T-helper 1 cell treated with Interleukin-12 subunit alpha and Interleukin-12 subunit beta and Interleukin-4 antibody, amounts not matched to agents 30 μg/mL and 1 μg/mL, for 36 hours (primary cell): ENCODE results near the gene CFAP251.

Experiments used
- H3K27ac Mint-ChIP-seq: one replicate; pipeline ENCODE4 v1.8.0; 2021; ENCODE audit warnings: mild to moderate bottlenecking, mixed read lengths
- H3K27me3 Mint-ChIP-seq: one replicate; pipeline ENCODE4 v1.8.0; 2021; ENCODE audit warnings: low read depth, mixed read lengths
- H3K36me3 Mint-ChIP-seq: one replicate; pipeline ENCODE4 v1.8.0; 2021; ENCODE audit warnings: low read depth, mixed read lengths
- H3K4me1 Mint-ChIP-seq: one replicate; pipeline ENCODE4 v1.8.0; 2021; ENCODE audit warnings: low read depth, mixed read lengths
- H3K4me3 Mint-ChIP-seq: one replicate; pipeline ENCODE4 v1.8.0; 2021; ENCODE audit warnings: mild to moderate bottlenecking, moderate library complexity, mixed read lengths
- H3K9me3 Mint-ChIP-seq: one replicate; pipeline ENCODE4 v1.8.0; 2021; ENCODE audit warnings: mixed read lengths

The CFAP251 gene

GRCh38 chr12:121892673-121893561 is 25.5 kb upstream of the CFAP251 start:
- H3K4me1 Mint-ChIP-seq = peaks cover 36% of the 10 kb centered on the region

GRCh38 chr12:121893961-121894460 is 24.4 kb upstream of the CFAP251 start:
- peak overlapping the region; percentile 74 for H3K27ac Mint-ChIP-seq
- peaks cover 33% of the 10 kb centered on the region for H3K4me1 Mint-ChIP-seq
- peak overlapping the region; percentile 34 for H3K4me3 Mint-ChIP-seq
- no peaks in the 10 kb centered on the region for H3K9me3 Mint-ChIP-seq
- H3K36me3 Mint-ChIP-seq = peaks cover 23% of the 10 kb centered on the region
- H3K27me3 Mint-ChIP-seq = no peaks in the 10 kb centered on the region

More at GRCh38 chr12:121892673-121893561, 25.5 kb upstream of the CFAP251 start:
- H3K36me3 Mint-ChIP-seq = peaks cover 23% of the 10 kb centered on the region
- H3K27ac Mint-ChIP-seq = no peak overlapping the region
- H3K9me3 Mint-ChIP-seq = no peaks in the 10 kb centered on the region
- H3K27me3 Mint-ChIP-seq = no peaks in the 10 kb centered on the region
- H3K4me3 Mint-ChIP-seq = no peak overlapping the region

GRCh38 chr12:121894633-121895032 is 23.8 kb upstream of the CFAP251 start:
- H3K27ac Mint-ChIP-seq = peak overlapping the region; percentile 64
- H3K9me3 Mint-ChIP-seq = no peaks in the 10 kb centered on the region
- no peak overlapping the region for H3K4me3 Mint-ChIP-seq
- H3K36me3 Mint-ChIP-seq = peaks cover 21% of the 10 kb centered on the region
- no peaks in the 10 kb centered on the region for H3K27me3 Mint-ChIP-seq
- peaks cover 29% of the 10 kb centered on the region for H3K4me1 Mint-ChIP-seq

- Mint-ChIP-seq H3K27ac (no peak overlapping the region), H3K27me3 (no peaks in the 10 kb centered on the region), H3K4me3 (no peak overlapping the region), H3K36me3 (peaks cover 36% of the 10 kb centered on the region), H3K4me1 (peaks cover 16% of the 10 kb centered on the region), H3K9me3 (no peaks in the 10 kb centered on the region)
These were observed 20.1 kb upstream of the CFAP251 start for GRCh38 chr12:121898287-121898686.

GRCh38 chr12:121899590-121899989 is 18.8 kb upstream of the CFAP251 start:
- peaks cover 32% of the 10 kb centered on the region for H3K36me3 Mint-ChIP-seq
- H3K27ac Mint-ChIP-seq = no peak overlapping the region
- no peaks in the 10 kb centered on the region for H3K27me3 Mint-ChIP-seq
- no peaks in the 10 kb centered on the region for H3K9me3 Mint-ChIP-seq
- H3K4me1 Mint-ChIP-seq = peaks cover 6% of the 10 kb centered on the region
- no peak overlapping the region for H3K4me3 Mint-ChIP-seq

- no peaks in the 10 kb centered on the region for H3K9me3 Mint-ChIP-seq
These were observed 15.2 kb upstream of the CFAP251 start for GRCh38 chr12:121903202-121903601.

GRCh38 chr12:121905746-121906145 is 12.6 kb upstream of the CFAP251 start:
- H3K27ac Mint-ChIP-seq = no peak overlapping the region
- H3K9me3 Mint-ChIP-seq = no peaks in the 10 kb centered on the region
- no peaks in the 10 kb centered on the region for H3K27me3 Mint-ChIP-seq
- peaks cover 43% of the 10 kb centered on the region for H3K36me3 Mint-ChIP-seq
- H3K4me1 Mint-ChIP-seq = peaks cover 7% of the 10 kb centered on the region
- no peak overlapping the region for H3K4me3 Mint-ChIP-seq

More at GRCh38 chr12:121903202-121903601, 15.2 kb upstream of the CFAP251 start:
- Mint-ChIP-seq H3K36me3 (peaks cover 33% of the 10 kb centered on the region), H3K27me3 (no peaks in the 10 kb centered on the region), H3K4me1 (peaks cover 1% of the 10 kb centered on the region), H3K4me3 (no peak overlapping the region), H3K27ac (no peak overlapping the region)

GRCh38 chr12:121908702-121909101 is 9.7 kb upstream of the CFAP251 start:
- H3K36me3 Mint-ChIP-seq = peaks cover 37% of the 10 kb centered on the region
- H3K27me3 Mint-ChIP-seq = no peaks in the 10 kb centered on the region
- H3K27ac Mint-ChIP-seq = peak overlapping the region; percentile 66
- peaks cover 9% of the 10 kb centered on the region for H3K4me1 Mint-ChIP-seq
- H3K9me3 Mint-ChIP-seq = no peaks in the 10 kb centered on the region
- no peak overlapping the region for H3K4me3 Mint-ChIP-seq

- Mint-ChIP-seq H3K4me3 (no peak overlapping the region), H3K4me1 (peaks cover 11% of the 10 kb centered on the region), H3K27me3 (no peaks in the 10 kb centered on the region), H3K27ac (no peak overlapping the region), H3K36me3 (peaks cover 30% of the 10 kb centered on the region), H3K9me3 (no peaks in the 10 kb centered on the region)
These were observed 6.4 kb upstream of the CFAP251 start for GRCh38 chr12:121911824-121912585.

GRCh38 chr12:121915841-121916321 is 2.5 kb upstream of the CFAP251 start:
- Mint-ChIP-seq H3K36me3 (peaks cover 19% of the 10 kb centered on the region), H3K27ac (no peak overlapping the region), H3K9me3 (no peaks in the 10 kb centered on the region), H3K4me3 (no peak overlapping the region), H3K27me3 (no peaks in the 10 kb centered on the region), H3K4me1 (peaks cover 20% of the 10 kb centered on the region)

- peak overlapping the region; percentile 11 for H3K27ac Mint-ChIP-seq
- peaks cover 3% of the 10 kb centered on the region for H3K27me3 Mint-ChIP-seq
- no peak overlapping the region for H3K4me3 Mint-ChIP-seq
- peaks cover 20% of the 10 kb centered on the region for H3K4me1 Mint-ChIP-seq
- H3K9me3 Mint-ChIP-seq = no peaks in the 10 kb centered on the region
- peaks cover 18% of the 10 kb centered on the region for H3K36me3 Mint-ChIP-seq
These were observed 1.7 kb upstream of the CFAP251 start for GRCh38 chr12:121916719-121917118.

- Mint-ChIP-seq H3K4me1 (peaks cover 16% of the 10 kb centered on the region), H3K9me3 (no peaks in the 10 kb centered on the region), H3K4me3 (no peak overlapping the region), H3K36me3 (peaks cover 15% of the 10 kb centered on the region), H3K27ac (no peak overlapping the region), H3K27me3 (peaks cover 3% of the 10 kb centered on the region)
These were observed 267 bp downstream of the CFAP251 start for GRCh38 chr12:121918679-121919038.

- H3K9me3 Mint-ChIP-seq = no peaks in the 10 kb centered on the region
- H3K4me3 Mint-ChIP-seq = no peak overlapping the region
- H3K36me3 Mint-ChIP-seq = peaks cover 14% of the 10 kb centered on the region
- no peak overlapping the region for H3K27ac Mint-ChIP-seq
- peaks cover 3% of the 10 kb centered on the region for H3K27me3 Mint-ChIP-seq
- peaks cover 16% of the 10 kb centered on the region for H3K4me1 Mint-ChIP-seq
These were observed 2.7 kb downstream of the CFAP251 start for GRCh38 chr12:121921066-121921465.

- Mint-ChIP-seq H3K9me3 (no peaks in the 10 kb centered on the region), H3K27ac (no peak overlapping the region), H3K4me1 (peaks cover 2% of the 10 kb centered on the region), H3K36me3 (peaks cover 3% of the 10 kb centered on the region), H3K4me3 (no peak overlapping the region), H3K27me3 (peaks cover 3% of the 10 kb centered on the region)
These were observed 6.9 kb downstream of the CFAP251 start for GRCh38 chr12:121925358-121925695.
